OCI-LY1 (cell line): ENCODE measurements around the gene ZMIZ1.

Source experiments
- H2AFZ ChIP-seq: fragments of 200-600 bp; sonication (generic), shearing (Covaris generic); 2 replicates; pipeline ENCODE4 v1.6.0; 2014; ENCODE audit warnings: antibody characterized with exemption, mild to moderate bottlenecking, low read length
- H3F3A ChIP-seq: fragments of 200-600 bp; sonication (generic), shearing (Covaris generic); 2 replicates; pipeline ENCODE4 v1.6.0; 2014; ENCODE audit warnings: mild to moderate bottlenecking, antibody characterized with exemption, low read length, moderate library complexity; ENCODE audit not compliant: insufficient read depth
- H3K27ac ChIP-seq: fragments of 200-600 bp; sonication (generic); 2 replicates; pipeline ENCODE4 v1.5.1; 2014; ENCODE audit warnings: low read length, mixed run types, mild to moderate bottlenecking, low read depth; ENCODE audit not compliant: poor library complexity, severe bottlenecking
- H3K27me3 ChIP-seq: fragments of 200-600 bp; sonication (generic); 2 replicates; pipeline ENCODE4 v1.6.0; 2014; ENCODE audit warnings: antibody characterized with exemption, mild to moderate bottlenecking, low read length, moderate library complexity; ENCODE audit not compliant: insufficient read depth
- H3K36me3 ChIP-seq: fragments of 200-600 bp; sonication (generic); 2 replicates; pipeline ENCODE4 v1.6.1; 2014; ENCODE audit warnings: mild to moderate bottlenecking, antibody characterized with exemption, low read length, moderate library complexity, mixed read lengths; ENCODE audit not compliant: insufficient read depth
- H3K4me1 ChIP-seq: fragments of 200-600 bp; sonication (generic); 2 replicates; pipeline ENCODE4 v1.5.1; 2014; ENCODE audit warnings: mild to moderate bottlenecking, low read length, moderate library complexity; ENCODE audit not compliant: insufficient read depth, severe bottlenecking
- H3K4me2 ChIP-seq: fragments of 200-600 bp; sonication (generic), shearing (Covaris generic); 2 replicates; pipeline ENCODE4 v1.6.1; 2014; ENCODE audit warnings: low read length
- H3K4me3 ChIP-seq: fragments of 200-600 bp; sonication (generic); 2 replicates; pipeline ENCODE4 v1.5.1; 2014; ENCODE audit warnings: low read length, low read depth, mild to moderate bottlenecking, mixed read lengths; ENCODE audit not compliant: poor library complexity, severe bottlenecking
- H3K79me2 ChIP-seq: fragments of 200-600 bp; shearing (Covaris generic); 2 replicates; pipeline ENCODE4 v1.6.1; 2016; ENCODE audit warnings: mixed run types, low read length, mixed read lengths; ENCODE audit not compliant: insufficient read depth
- H3K9ac ChIP-seq: fragments of 200-600 bp; sonication (generic), shearing (Covaris generic); 2 replicates; pipeline ENCODE4 v1.6.1; 2014; ENCODE audit warnings: mild to moderate bottlenecking, low read length, mixed read lengths
- H3K9me2 ChIP-seq: fragments of 200-600 bp; sonication (generic), shearing (Covaris generic); 2 replicates; pipeline ENCODE4 v1.6.1; 2014; ENCODE audit warnings: low read depth, mild to moderate bottlenecking, low read length, mixed read lengths
- H3K9me3 ChIP-seq: fragments of 200-600 bp; shearing (Covaris generic); 2 replicates; pipeline ENCODE4 v1.6.1; 2014; ENCODE audit warnings: low read length, mixed read lengths
- H4K20me1 ChIP-seq: fragments of 200-600 bp; sonication (generic), shearing (Covaris generic); 2 replicates; pipeline ENCODE4 v1.6.0; 2016; ENCODE audit warnings: mild to moderate bottlenecking, low read length; ENCODE audit not compliant: insufficient read depth
- EZH2 ChIP-seq: fragments of 200-600 bp; sonication (generic), shearing (Covaris generic); IDR thresholded peaks from 2 replicates; pipeline ENCODE4 v1.8.0; 2017; ENCODE audit warnings: borderline replicate concordance, mixed run types, mild to moderate bottlenecking, antibody characterized with exemption, low read length, moderate library complexity, mixed read lengths
- TF ChIP-seq, protein P1 (sequence below): fragments of 200-600 bp; sonication (generic), shearing (Covaris generic); IDR thresholded peaks from 2 replicates; pipeline ENCODE4 v1.5.1; 2017; ENCODE audit warnings: mild to moderate bottlenecking, antibody characterized with exemption, low read length, moderate library complexity, mixed read lengths

ZMIZ1 gene

GRCh38 chr10:79072994-79073645, 4.4 kb downstream of the ZMIZ1 start:
- Histone ChIP-seq H3K4me3 (no peak overlapping the region), H3K4me1 (peaks cover 10% of the 10 kb centered on the region), H3K27ac (no peak overlapping the region), H3K9ac (no peak overlapping the region), H3K79me2 (no peaks in the 10 kb centered on the region), H3F3A (no peaks in the 10 kb centered on the region), H3K9me3 (no peaks in the 10 kb centered on the region), H3K9me2 (no peaks in the 10 kb centered on the region), H3K27me3 (no peaks in the 10 kb centered on the region; the same call in 1 of the 2 replicates), H3K4me2 (no peak overlapping the region), H2AFZ (no peak overlapping the region), H4K20me1 (no peaks in the 10 kb centered on the region), H3K36me3 (no peaks in the 10 kb centered on the region)
- TF ChIP-seq EZH2, result no peak

DNA sequence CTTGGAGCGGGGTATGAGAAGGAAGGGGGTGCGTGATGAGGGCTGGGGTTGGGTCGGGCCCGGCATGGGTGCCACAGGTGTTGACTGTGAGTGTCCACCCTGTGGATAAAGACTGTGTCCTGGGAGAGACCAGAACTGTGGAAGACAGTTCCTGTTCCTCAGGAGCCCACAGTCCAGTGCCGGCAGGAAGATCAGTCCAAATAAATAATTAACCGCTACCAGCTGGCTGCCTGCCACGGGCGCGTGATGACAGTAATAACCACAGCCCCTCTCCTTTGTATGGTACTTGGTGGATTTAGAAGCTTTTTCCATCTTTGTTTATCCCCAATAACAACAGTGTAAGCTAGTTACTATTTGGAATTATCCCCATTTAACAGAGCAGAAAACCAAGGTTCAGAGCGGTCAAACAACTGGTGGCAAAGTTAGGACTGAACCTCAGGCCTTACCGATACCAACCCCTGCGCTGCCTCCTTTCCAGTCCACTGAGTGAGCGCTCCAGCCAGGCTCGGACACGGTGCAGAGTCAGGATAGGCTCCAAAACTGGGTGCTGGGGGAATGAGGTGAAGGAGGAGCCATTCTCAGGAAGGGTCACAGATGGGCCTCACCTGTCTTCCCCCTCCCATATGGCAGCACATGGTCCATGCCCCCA, 5.1 kb downstream of the ZMIZ1 start:
- no peak overlapping the region for H3K9ac ChIP-seq
- no peak overlapping the region for H2AFZ ChIP-seq
- H3K4me2 ChIP-seq, result no peak overlapping the region
- no peaks in the 10 kb centered on the region for H3K9me2 ChIP-seq
- no peaks in the 10 kb centered on the region for H3K36me3 ChIP-seq
- TF ChIP-seq, protein P1, sequence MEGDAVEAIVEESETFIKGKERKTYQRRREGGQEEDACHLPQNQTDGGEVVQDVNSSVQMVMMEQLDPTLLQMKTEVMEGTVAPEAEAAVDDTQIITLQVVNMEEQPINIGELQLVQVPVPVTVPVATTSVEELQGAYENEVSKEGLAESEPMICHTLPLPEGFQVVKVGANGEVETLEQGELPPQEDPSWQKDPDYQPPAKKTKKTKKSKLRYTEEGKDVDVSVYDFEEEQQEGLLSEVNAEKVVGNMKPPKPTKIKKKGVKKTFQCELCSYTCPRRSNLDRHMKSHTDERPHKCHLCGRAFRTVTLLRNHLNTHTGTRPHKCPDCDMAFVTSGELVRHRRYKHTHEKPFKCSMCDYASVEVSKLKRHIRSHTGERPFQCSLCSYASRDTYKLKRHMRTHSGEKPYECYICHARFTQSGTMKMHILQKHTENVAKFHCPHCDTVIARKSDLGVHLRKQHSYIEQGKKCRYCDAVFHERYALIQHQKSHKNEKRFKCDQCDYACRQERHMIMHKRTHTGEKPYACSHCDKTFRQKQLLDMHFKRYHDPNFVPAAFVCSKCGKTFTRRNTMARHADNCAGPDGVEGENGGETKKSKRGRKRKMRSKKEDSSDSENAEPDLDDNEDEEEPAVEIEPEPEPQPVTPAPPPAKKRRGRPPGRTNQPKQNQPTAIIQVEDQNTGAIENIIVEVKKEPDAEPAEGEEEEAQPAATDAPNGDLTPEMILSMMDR, result no peak
- no peak for TF ChIP-seq EZH2
- no peaks in the 10 kb centered on the region for H4K20me1 ChIP-seq
- no peak overlapping the region for H3K27ac ChIP-seq
- H3K4me1 ChIP-seq, result peaks cover 6% of the 10 kb centered on the region
- no peaks in the 10 kb centered on the region for H3K9me3 ChIP-seq
- H3F3A ChIP-seq, result no peaks in the 10 kb centered on the region
- no peaks in the 10 kb centered on the region; the same call in 1 of the 2 replicates for H3K27me3 ChIP-seq
- no peaks in the 10 kb centered on the region for H3K79me2 ChIP-seq
- H3K4me3 ChIP-seq, result no peak overlapping the region

DNA sequence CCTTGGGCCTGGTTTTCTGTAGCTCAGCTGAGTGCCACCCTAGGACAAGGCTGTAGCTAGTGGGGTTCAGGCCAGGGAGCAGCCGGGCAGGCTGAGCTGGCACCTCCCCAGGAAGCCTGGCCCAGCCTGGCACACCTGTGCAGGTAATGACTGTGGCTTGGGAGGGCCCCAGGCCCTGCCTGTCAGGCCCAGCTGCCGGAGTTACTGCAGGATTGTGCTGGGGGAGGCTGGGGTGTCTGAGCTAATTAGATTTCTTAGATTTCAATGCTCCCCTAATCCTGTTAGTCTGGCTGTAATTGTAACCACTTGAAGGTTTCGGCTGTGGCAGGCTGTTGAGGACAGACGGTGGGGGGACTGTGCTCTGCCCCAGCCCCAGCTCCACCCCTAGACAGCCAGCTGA, 6.0 kb downstream of the ZMIZ1 start:
- no peak overlapping the region for H3K4me3 ChIP-seq
- TF ChIP-seq EZH2, result no peak
- TF ChIP-seq, protein P1, result no peak
- H2AFZ ChIP-seq, result no peak overlapping the region
- H3K9ac ChIP-seq, result no peak overlapping the region
- H4K20me1 ChIP-seq, result no peaks in the 10 kb centered on the region
- no peaks in the 10 kb centered on the region for H3K9me2 ChIP-seq
- no peaks in the 10 kb centered on the region for H3K36me3 ChIP-seq
- H3K27ac ChIP-seq, result no peak overlapping the region
- no peaks in the 10 kb centered on the region for H3K9me3 ChIP-seq
- H3K4me2 ChIP-seq, result no peak overlapping the region
- peaks cover 1% of the 10 kb centered on the region for H3K4me1 ChIP-seq
- no peaks in the 10 kb centered on the region for H3K79me2 ChIP-seq
- no peaks in the 10 kb centered on the region; the same call in 1 of the 2 replicates for H3K27me3 ChIP-seq
- H3F3A ChIP-seq, result no peaks in the 10 kb centered on the region
